VCaP (cell line): Measurements from ENCODE around the gene PLEKHJ1.
A peak's percentile ranks its signal among the peaks of the same experiment; 100 is the strongest.
"Not testable (repeated sequence)": the region's sequence is repeated elsewhere in the genome, so short reads cannot be mapped to it uniquely, and the experiment has no call there.

Source experiments
- H3K27ac ChIP-seq: fragments of 450-650 bp; 2 replicates; pipeline ENCODE4 v1.5.1; 2017
- TF ChIP-seq, protein P1 (sequence below): fragments of 450-650 bp; conservative IDR thresholded peaks from 2 replicates; pipeline ENCODE4 v1.5.1; 2017; ENCODE audit warnings: mild to moderate bottlenecking, moderate library complexity

Gene PLEKHJ1

DNA sequence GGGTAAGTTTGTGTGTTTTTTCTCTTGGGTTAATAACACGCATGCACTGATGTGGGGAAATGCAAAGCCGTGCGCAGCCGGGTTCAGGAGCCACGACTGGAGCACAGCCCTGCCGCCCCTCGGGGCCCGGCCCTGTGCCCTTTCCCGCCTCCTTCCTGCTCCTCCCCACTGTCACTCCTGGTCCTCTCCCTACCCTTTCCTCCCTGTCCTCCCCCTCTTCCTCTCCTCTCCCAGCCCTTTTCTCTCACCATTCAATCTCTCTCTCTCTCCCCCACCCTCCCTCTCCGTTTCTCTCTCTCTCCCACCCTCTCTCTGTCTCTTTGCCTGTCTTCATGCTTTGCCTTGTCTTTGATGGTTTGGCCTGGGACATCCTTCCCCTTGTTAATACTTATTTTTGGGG, 27.2 kb downstream of the PLEKHJ1 start:
- no peak overlapping the region for H3K27ac ChIP-seq
- TF ChIP-seq, protein P1, sequence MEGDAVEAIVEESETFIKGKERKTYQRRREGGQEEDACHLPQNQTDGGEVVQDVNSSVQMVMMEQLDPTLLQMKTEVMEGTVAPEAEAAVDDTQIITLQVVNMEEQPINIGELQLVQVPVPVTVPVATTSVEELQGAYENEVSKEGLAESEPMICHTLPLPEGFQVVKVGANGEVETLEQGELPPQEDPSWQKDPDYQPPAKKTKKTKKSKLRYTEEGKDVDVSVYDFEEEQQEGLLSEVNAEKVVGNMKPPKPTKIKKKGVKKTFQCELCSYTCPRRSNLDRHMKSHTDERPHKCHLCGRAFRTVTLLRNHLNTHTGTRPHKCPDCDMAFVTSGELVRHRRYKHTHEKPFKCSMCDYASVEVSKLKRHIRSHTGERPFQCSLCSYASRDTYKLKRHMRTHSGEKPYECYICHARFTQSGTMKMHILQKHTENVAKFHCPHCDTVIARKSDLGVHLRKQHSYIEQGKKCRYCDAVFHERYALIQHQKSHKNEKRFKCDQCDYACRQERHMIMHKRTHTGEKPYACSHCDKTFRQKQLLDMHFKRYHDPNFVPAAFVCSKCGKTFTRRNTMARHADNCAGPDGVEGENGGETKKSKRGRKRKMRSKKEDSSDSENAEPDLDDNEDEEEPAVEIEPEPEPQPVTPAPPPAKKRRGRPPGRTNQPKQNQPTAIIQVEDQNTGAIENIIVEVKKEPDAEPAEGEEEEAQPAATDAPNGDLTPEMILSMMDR = no peak

DNA sequence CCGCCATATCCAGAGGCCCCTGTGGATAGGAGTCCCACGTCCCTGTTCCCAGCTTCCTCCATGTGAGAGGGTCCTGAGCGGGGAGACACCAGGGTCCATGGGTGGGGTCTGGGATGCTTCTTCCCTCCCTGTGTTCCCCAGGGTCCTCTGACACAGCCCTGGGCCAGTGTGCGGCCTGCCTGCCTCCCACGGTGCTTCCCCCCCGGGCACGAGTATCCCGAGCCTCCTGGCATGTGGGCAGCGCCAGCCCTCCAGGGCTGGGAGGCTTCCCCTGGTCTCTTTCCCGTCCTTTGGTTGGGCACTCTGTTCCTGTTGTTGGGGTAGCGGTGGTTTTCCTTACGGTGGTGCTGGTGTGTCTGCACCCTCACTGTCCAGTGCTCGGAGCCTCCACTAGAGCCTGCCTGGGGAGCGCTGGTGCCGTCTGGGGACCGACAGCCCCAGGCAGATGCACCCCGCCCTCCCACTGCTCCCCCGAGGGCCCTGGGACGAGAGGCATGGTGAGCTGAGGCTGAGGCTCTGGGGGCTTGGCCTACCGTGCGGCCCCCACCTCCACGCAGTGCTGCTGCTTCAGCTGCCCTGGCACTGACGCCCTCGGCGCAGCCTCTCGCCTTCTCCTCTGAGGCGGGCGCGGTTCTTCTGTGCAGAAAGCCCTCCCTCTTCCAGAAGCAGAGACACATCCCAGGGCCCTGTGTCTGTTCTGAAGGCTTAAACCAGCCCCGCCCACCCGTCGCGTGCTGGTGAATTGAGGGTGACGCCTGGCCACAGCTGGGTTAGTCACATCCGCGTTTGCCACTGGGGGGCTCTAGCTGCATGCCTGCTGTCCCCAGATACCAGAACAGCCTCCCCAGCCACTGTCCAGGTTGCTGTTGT, 27.9 kb downstream of the PLEKHJ1 start:
- TF ChIP-seq, protein P1 = no peak
- H3K27ac ChIP-seq = no peak overlapping the region

DNA sequence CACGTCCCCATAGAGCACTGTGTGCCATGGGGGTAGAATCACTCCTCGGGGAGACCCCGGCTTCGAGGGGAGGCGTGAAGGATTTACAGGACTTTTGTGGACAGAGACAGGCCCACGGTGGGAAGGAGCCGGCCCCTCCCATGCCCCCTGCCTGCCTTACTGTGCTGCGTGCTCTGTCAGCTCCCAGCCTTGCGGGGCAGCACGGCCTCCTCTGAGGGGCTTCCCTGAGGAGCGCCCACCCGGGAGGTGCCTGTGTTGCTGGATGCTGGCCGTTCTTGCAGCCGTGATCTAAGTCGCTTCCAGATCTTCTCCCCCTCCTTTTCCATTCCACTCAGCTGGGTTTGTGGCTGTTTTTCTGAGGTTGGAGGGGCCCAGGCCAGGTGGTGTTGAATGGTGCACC, 29.1 kb downstream of the PLEKHJ1 start:
- TF ChIP-seq, protein P1 = no peak
- H3K27ac ChIP-seq = 0 out of 2 replicates have a peak overlapping the region, but pooled peaks have one; percentile 2

DNA sequence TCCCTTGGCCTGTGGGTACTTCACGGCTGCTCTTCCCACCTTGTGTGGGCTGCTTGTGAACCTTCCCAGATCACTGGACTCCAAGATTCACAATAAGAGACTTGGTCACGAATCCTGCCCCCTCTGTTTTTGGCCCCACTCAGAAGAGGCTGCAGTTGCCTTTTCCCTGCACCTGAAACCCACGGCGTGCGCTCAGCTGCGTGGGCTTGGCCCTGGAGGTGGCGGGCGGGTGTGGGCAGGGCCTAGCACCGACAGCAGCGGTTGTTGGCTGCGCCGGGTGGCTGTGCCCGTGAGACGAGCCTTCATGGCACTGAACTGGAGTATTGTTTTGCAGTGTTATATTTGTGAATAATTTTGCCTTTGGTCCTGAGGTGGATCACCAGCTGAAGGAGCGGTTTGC, 33.8 kb downstream of the PLEKHJ1 start:
- TF ChIP-seq, protein P1 = no peak
- H3K27ac ChIP-seq = peak overlapping the region; percentile 84; the same call in 1 of the 2 replicates

DNA sequence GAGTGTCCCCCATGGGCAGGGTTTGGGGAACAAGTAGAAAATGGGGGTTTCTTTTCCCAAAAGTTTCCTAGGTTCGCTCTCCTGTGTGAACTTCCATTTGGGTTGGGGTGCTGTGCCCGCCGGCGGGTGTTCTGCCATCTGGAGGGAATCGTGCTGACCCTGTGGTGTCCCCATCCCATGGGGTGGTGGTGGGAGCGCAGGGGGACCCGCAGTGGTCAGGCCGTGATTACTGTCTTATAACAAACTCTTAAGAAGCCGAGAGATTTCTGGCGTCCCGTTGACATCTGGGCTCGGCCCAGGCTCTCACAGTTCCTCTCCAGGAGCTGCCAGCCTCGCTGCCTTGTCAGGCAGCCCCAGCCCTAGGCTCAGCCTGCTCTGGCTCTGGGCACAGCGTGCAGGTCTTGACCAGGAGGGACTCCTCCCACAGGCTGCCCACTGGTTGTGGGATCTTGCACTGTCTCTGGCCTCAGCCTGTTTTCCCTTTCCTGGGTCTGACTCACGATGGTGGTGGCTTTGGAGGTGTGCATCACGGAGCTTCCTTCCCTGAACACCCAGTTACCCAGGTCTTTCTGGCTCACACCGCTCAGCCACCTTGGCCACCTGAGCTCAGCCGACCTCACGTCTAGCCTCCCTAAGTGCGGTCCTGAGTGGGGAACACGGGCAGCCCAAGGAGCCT, 34.5 kb downstream of the PLEKHJ1 start:
- no peak overlapping the region; the same call in 1 of the 2 replicates for H3K27ac ChIP-seq
- TF ChIP-seq, protein P1 = no peak

DNA sequence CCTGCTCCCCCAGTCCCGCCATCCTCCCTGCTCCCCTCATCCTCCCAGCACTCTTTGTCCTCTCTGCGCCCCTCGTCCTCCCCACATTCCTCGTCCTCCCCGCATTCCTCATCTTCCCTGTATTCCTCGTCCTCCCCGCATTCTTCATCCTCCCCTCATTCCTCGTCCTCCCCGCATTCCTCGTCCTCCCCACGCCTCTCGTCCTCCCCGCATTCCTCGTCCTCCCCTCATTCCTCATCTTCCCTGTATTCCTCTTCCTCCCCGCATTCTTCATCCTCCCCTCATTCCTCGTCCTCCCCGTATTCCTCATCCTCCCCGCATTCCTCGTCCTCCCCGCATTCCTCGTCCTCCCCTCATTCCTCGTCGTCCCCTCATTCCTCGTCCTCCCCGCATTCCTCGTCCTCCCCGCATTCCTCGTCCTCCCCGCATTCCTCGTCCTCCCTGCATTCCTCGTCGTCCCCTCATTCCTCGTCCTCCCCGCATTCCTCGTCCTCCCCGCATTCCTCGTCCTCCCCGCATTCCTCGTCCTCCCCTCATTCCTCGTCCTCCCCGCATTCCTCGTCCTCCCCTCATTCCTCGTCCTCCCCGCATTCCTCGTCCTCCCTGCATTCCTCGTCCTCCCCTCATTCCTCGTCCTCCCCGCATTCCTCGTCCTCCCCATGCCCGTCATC, 35.4 kb downstream of the PLEKHJ1 start:
- not testable (repeated sequence) for H3K27ac ChIP-seq

DNA sequence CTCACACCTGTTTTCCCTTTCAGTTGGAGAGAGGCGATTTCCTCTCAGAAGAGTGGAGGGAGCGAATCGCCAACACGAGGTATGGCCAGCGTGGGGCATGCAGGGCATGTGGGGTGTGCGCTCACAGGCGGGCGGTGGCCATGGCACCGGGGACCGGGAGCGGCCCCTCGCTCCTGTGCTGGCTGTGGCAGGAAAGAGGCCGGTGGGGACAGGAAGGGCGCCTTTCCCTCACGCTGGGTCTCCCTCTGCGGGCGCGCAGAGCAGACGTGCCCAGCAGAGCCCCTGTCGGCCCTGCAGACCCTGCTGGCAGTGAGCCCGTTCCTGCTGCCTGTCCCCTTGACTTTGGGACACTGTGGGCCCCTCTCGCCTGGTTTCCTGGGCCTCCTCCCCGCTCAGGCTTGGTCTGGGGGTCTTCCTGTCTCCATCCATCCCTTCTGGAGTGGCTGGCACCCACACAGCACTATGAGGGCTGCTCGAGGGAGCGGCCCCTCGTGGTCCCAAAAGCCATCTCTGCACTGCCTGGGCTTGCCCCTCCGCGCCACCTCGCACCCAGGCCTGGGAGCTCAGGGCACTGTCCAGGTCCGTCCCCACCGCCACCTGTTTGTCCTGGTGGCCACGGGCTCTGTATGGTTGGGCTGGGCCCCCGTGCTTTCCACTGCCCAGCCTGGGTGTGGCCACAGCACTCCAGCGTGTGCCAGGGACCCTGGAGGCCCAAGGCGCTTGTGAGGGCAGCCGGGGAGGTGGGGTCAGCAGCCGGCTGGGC, 36.1 kb downstream of the PLEKHJ1 start:
- TF ChIP-seq, protein P1 = no peak
- no peak overlapping the region for H3K27ac ChIP-seq
